K562 (cell line): ENCODE data around the gene PSG1.
"Not testable (repeated sequence)": the region's sequence is repeated elsewhere in the genome, so short reads cannot be mapped to it uniquely, and the experiment has no call there.

Experiments used
- JUNB ChIP-seq: fragments of 450-650 bp; formaldehyde crosslinking; conservative IDR thresholded peaks from 2 replicates; pipeline ENCODE4 v1.4.0; 2020; ENCODE audit warnings: mild to moderate bottlenecking
- TF ChIP-seq, protein P1 (sequence below), 2 experiments: fragments of 450-650 bp; IDR thresholded peaks; 2 replicates each; pipeline ENCODE4 v1.6.1; 2018; ENCODE audit warnings: mild to moderate bottlenecking in 2 of 2, low read depth in 1 of 2; ENCODE audit not compliant: partially characterized antibody in 2 of 2

DNA sequence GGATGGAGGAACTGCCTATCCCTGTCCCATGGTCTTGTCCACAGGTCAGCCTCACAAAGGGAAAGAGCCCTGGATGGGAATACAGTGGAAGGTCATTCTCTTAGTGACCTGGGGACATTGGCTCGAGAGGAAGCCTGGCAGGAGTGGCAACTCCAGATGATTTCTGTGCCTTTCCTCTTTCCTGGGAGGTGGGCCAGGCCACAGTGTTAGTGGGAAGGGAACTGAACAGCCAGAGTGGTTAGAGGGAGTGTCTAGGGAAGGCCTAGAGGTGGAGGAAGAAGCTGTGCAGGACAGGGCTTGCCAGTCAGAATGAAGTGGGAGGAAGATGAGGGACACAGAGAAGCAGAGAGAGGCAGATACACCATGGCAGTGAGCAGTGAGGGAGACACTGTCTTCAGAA is 3.6 kb downstream of the PSG1 start:
- TF ChIP-seq, protein P1, sequence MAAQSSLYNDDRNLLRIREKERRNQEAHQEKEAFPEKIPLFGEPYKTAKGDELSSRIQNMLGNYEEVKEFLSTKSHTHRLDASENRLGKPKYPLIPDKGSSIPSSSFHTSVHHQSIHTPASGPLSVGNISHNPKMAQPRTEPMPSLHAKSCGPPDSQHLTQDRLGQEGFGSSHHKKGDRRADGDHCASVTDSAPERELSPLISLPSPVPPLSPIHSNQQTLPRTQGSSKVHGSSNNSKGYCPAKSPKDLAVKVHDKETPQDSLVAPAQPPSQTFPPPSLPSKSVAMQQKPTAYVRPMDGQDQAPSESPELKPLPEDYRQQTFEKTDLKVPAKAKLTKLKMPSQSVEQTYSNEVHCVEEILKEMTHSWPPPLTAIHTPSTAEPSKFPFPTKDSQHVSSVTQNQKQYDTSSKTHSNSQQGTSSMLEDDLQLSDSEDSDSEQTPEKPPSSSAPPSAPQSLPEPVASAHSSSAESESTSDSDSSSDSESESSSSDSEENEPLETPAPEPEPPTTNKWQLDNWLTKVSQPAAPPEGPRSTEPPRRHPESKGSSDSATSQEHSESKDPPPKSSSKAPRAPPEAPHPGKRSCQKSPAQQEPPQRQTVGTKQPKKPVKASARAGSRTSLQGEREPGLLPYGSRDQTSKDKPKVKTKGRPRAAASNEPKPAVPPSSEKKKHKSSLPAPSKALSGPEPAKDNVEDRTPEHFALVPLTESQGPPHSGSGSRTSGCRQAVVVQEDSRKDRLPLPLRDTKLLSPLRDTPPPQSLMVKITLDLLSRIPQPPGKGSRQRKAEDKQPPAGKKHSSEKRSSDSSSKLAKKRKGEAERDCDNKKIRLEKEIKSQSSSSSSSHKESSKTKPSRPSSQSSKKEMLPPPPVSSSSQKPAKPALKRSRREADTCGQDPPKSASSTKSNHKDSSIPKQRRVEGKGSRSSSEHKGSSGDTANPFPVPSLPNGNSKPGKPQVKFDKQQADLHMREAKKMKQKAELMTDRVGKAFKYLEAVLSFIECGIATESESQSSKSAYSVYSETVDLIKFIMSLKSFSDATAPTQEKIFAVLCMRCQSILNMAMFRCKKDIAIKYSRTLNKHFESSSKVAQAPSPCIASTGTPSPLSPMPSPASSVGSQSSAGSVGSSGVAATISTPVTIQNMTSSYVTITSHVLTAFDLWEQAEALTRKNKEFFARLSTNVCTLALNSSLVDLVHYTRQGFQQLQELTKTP (IDR thresholded peaks at IDR 0.05; ENCODE audit: low read depth in 1 of 2, partially characterized antibody in 2 of 2): not testable (repeated sequence)
- not testable (repeated sequence) for TF ChIP-seq JUNB (CRISPR knock-in tag)
